A549 (cell line): ENCODE results near the gene ERGIC1. TPM values are rescaled to one million over a fixed set of nuclear protein-coding genes. Genes with fewer than 3 reads are reported as not detected.

Source experiments
- ATAC-seq, 2 experiments: fragments of 200-7000 bp in 1 of 2; fragments of >200 bp in 1 of 2; cut with Nextera tagmentation in 1 of 2; cut with Tn5 transposase in 1 of 2; 3 replicates each; pipeline versions ENCODE4 v1.8.0 to v1.9.1; 2018 to 2020; ENCODE audit warnings: mild to moderate bottlenecking in 1 of 2, moderate library complexity in 1 of 2
- CTCF ChIA-PET: fragments of 300-600 bp; sonication (Branson Sonifier 250); formaldehyde crosslinking; extraction: SDS; loops from one replicate; lab custom pipeline; 2021; ENCODE audit warnings: antibody characterized with exemption, inconsistent platforms; lab: Yijun Ruan, JAX
- POLR2A ChIA-PET: fragments of 350-600 bp; formaldehyde crosslinking; extraction: SDS; loops from one replicate; lab custom pipeline; 2021; ENCODE audit warnings: antibody characterized with exemption, inconsistent platforms; lab: Yijun Ruan, JAX
- DNase-seq, 2 experiments: peaks; one replicate each; pipeline versions ENCODE4 v3.0.0 to v3.0.0-alpha.2; 2011 to 2016; ENCODE audit warnings: low read depth in 1 of 2, low spot score in 1 of 2
- FAIRE-seq: peaks from 2 replicates; lab custom pipeline; 2011; peaks lifted over from hg19 to GRCh38; lab: Jason Lieb, UNC
- H3K27ac ChIP-seq, 2 experiments: fragments of >200 bp; sonication (Bioruptor Twin); formaldehyde crosslinking; 3 replicates each; pipeline ENCODE4 v1.5.1; 2016 to 2017
- H3K4me1 ChIP-seq: fragments of >200 bp; sonication (Bioruptor Twin); formaldehyde crosslinking; 3 replicates; pipeline ENCODE4 v1.6.1; 2016
- H3K4me2 ChIP-seq: fragments of >200 bp; sonication (Bioruptor Twin); formaldehyde crosslinking; 3 replicates; pipeline ENCODE4 v1.6.1; 2016
- H3K4me3 ChIP-seq: fragments of >200 bp; sonication (Bioruptor Twin); formaldehyde crosslinking; 3 replicates; pipeline ENCODE4 v1.5.1; 2016
- H3K9me3 ChIP-seq: fragments of >200 bp; sonication (Bioruptor Twin); formaldehyde crosslinking; 3 replicates; pipeline ENCODE4 v1.6.1; 2016
- ATOH8 ChIP-seq: fragments of 250-450 bp; sonication (Bioruptor Pico); IDR thresholded peaks from 2 replicates; pipeline ENCODE4 v1.5.0; 2020; ENCODE audit warnings: low read depth, mild to moderate bottlenecking, moderate library complexity
- CHD2 ChIP-seq: fragments of 150-350 bp; IDR thresholded peaks from 2 replicates; pipeline ENCODE4 v1.6.1; 2014; ENCODE audit warnings: low read length; ENCODE audit not compliant: partially characterized antibody
- CHD4 ChIP-seq: fragments of 200-600 bp; sonication (generic); IDR thresholded peaks from 2 replicates; pipeline ENCODE4 v1.6.1; 2016; ENCODE audit warnings: antibody characterized with exemption, mild to moderate bottlenecking, borderline replicate concordance
- EHF ChIP-seq: fragments of 250-450 bp; sonication (Bioruptor Pico); IDR thresholded peaks from 2 replicates; pipeline ENCODE4 v1.5.0; 2020; ENCODE audit warnings: mild to moderate bottlenecking
- FOSB ChIP-seq: fragments of 250-450 bp; sonication (Bioruptor Pico); IDR thresholded peaks from 2 replicates; pipeline ENCODE4 v1.5.0; 2020; ENCODE audit warnings: mild to moderate bottlenecking, moderate library complexity
- FOSL2 ChIP-seq, 2 experiments: fragments of 450-650 bp in 1 of 2; fragments of >200 bp in 1 of 2; sonication (Bioruptor Twin) in 1 of 2; formaldehyde crosslinking; IDR thresholded peaks; 2 replicates each; pipeline versions ENCODE4 v1.5.0 to v1.6.1; 2016 to 2020; ENCODE audit warnings: mild to moderate bottlenecking in 1 of 2, moderate library complexity in 1 of 2
- HES2 ChIP-seq: fragments of >200 bp; sonication (Bioruptor Twin); formaldehyde crosslinking; IDR thresholded peaks from 2 replicates; pipeline ENCODE4 v1.6.1; 2016
- HOXB13 ChIP-seq: fragments of 250-450 bp; sonication (Bioruptor Pico); IDR thresholded peaks from 2 replicates; pipeline ENCODE4 v1.5.0; 2020; ENCODE audit warnings: low read depth, mild to moderate bottlenecking, moderate library complexity
- HOXB5 ChIP-seq: fragments of 250-450 bp; sonication (Bioruptor Pico); IDR thresholded peaks from 2 replicates; pipeline ENCODE4 v1.5.0; 2020; ENCODE audit warnings: mild to moderate bottlenecking, moderate library complexity
- KDM1A ChIP-seq: fragments of 200-600 bp; sonication (generic); IDR thresholded peaks from 2 replicates; pipeline ENCODE4 v1.6.1; 2016; ENCODE audit warnings: low read depth, mild to moderate bottlenecking
- MAFK ChIP-seq: fragments of 450-650 bp; IDR thresholded peaks from 2 replicates; pipeline ENCODE4 v1.6.1; 2014; ENCODE audit not compliant: partially characterized antibody
- MAZ ChIP-seq: fragments of 150-350 bp; IDR thresholded peaks from 2 replicates; pipeline ENCODE4 v1.6.1; 2014; ENCODE audit warnings: antibody characterized with exemption, low read depth, low read length, borderline replicate concordance
- NR3C1 ChIP-seq: fragments of >200 bp; sonication (Bioruptor Twin); formaldehyde crosslinking; IDR thresholded peaks from 3 replicates; pipeline ENCODE4 v1.6.1; 2017
- PHF8 ChIP-seq: fragments of 200-600 bp; sonication (generic); IDR thresholded peaks from 2 replicates; pipeline ENCODE4 v1.6.1; 2016; ENCODE audit warnings: low read depth, mild to moderate bottlenecking, antibody characterized with exemption, moderate library complexity, borderline replicate concordance
- POLR2A ChIP-seq: IDR thresholded peaks from 2 replicates; pipeline ENCODE4 v1.6.1; 2012; ENCODE audit warnings: mild to moderate bottlenecking, low read length
- RAD21 ChIP-seq, 2 experiments: fragments of >200 bp in 1 of 2; sonication (Bioruptor Twin) in 1 of 2; formaldehyde crosslinking in 1 of 2; IDR thresholded peaks in 1 of 2; conservative IDR thresholded peaks in 1 of 2; 2 replicates in 1 of 2; 3 replicates in 1 of 2; pipeline ENCODE4 v1.6.1; 2012 to 2018; ENCODE audit warnings: inconsistent platforms in 1 of 2
- RARB ChIP-seq: fragments of 250-450 bp; sonication (Bioruptor Pico); IDR thresholded peaks from 2 replicates; pipeline ENCODE4 v1.8.0; 2021; ENCODE audit warnings: mild to moderate bottlenecking, moderate library complexity
- RCOR1 ChIP-seq: fragments of 150-350 bp; IDR thresholded peaks from 2 replicates; pipeline ENCODE4 v1.6.1; 2014; ENCODE audit warnings: antibody characterized with exemption, low read length, low read depth
- RFX5 ChIP-seq: fragments of 450-650 bp; IDR thresholded peaks from 2 replicates; pipeline ENCODE4 v1.7.1; 2014; ENCODE audit warnings: antibody characterized with exemption, mild to moderate bottlenecking, moderate library complexity
- SMC3 ChIP-seq: fragments of >200 bp; sonication (Bioruptor Twin); formaldehyde crosslinking; IDR thresholded peaks from 3 replicates; pipeline ENCODE4 v1.6.1; 2018; ENCODE audit warnings: inconsistent platforms
- ZC3H11A ChIP-seq: fragments of 450-650 bp; IDR thresholded peaks from 2 replicates; pipeline ENCODE4 v1.6.1; 2014; ENCODE audit warnings: antibody characterized with exemption, mild to moderate bottlenecking
- WGBS: methylation state at CpG from one replicate; pipeline ENCODE4 v1.1.6; 2017; ENCODE audit errors: missing lambda C conversion rate; 5-methylcytosine and 5-hydroxymethylcytosine counted together
- polyA plus RNA-seq, 4 experiments: library from polyadenylated mRNA; depleted of rRNA in 3 of 4; stranded (reverse); fragments of >200 nt; fragmentation: RNase III in 1 of 4; extraction: RNeasy Plus Mini Kit Qiagen cat#74134 plus additional on column Dnase treatment in 1 of 4; gene quantifications; 2 replicates in 3 of 4; 3 replicates in 1 of 4; pipeline ENCODE4 v1.2.3, GENCODE V29; 2011 to 2017

ERGIC1 gene
- polyA plus RNA-seq, 2 of the 4 experiments (the other 2 are of a cell fraction): 176 to 304 TPM

GRCh38 chr5:172815631-172816030 lies 18.4 kb upstream of the ERGIC1 start:
- no peak overlapping the region for H3K4me3 ChIP-seq
- no peak for TF ChIP-seq PHF8
- TF ChIP-seq FOSL2 (IDR thresholded peaks at IDR 0.05): no peak
- TF ChIP-seq FOSL2 (CRISPR knock-in tag; IDR thresholded peaks at IDR 0.05): no peak
- TF ChIP-seq RCOR1: no peak
- no peak for TF ChIP-seq POLR2A
- TF ChIP-seq HOXB5 (CRISPR knock-in tag): no peak
- no peak for TF ChIP-seq HES2
- TF ChIP-seq CHD4: no peak
- TF ChIP-seq MAZ: no peak
- TF ChIP-seq EHF (CRISPR knock-in tag): no peak
- no peak for TF ChIP-seq NR3C1
- no peak for TF ChIP-seq KDM1A
- no peak for TF ChIP-seq ZC3H11A
- FAIRE-seq (no peak), ATAC-seq (no peak), DNase-seq (no peak)
- 89% methylated on average over 7 of the region's 7 CpGs for WGBS
- CTCF ChIA-PET: interaction anchor here (0.6 to 1.5 kb wide), 7 partner anchors 12 to 50 kb away, joined by 3 to 4 read pairs (median 3); no protein-coding TSS in a partner anchor
- H3K27ac ChIP-seq: peak overlapping the region in 1 of 2 experiments; percentile 72; a peak in 3 of 6 replicates
- H3K9me3 ChIP-seq: peaks cover 3% of the 10 kb centered on the region; the same call in 2 of the 3 replicates
- no peak overlapping the region for H3K4me2 ChIP-seq
- POLR2A ChIA-PET: no interaction called here
- H3K4me1 ChIP-seq: peaks cover 14% of the 10 kb centered on the region

GRCh38 chr5:172816925-172817562 lies 17.0 kb upstream of the ERGIC1 start:
- Histone ChIP-seq H3K4me3 (no peak overlapping the region), H3K4me2 (peak overlapping the region; percentile 33), H3K4me1 (peaks cover 14% of the 10 kb centered on the region), H3K9me3 (no peaks in the 10 kb centered on the region), H3K27ac (peak overlapping the region; percentile 64 to 72)
- peak; percentile 58 to 77 for DNase-seq
- no peak for FAIRE-seq
- peak; percentile 88 to 90 for ATAC-seq
- TF ChIP-seq FOSL2 (IDR thresholded peaks at IDR 0.05): 0 out of 2 replicates have a peak, but pooled peaks have one; percentile 22
- peak; percentile 84 for TF ChIP-seq FOSL2 (CRISPR knock-in tag; IDR thresholded peaks at IDR 0.05)
- 0 out of 3 replicates have a peak, but pooled peaks have one; percentile 8 for TF ChIP-seq SMC3
- TF ChIP-seq ATOH8: no peak
- no peak for TF ChIP-seq RFX5
- TF ChIP-seq CHD2: no peak
- no peak for TF ChIP-seq PHF8
- peak in 1 of 2 experiments; percentile 12; a peak in 1 of 5 replicates for TF ChIP-seq RAD21 (conservative IDR thresholded peaks at IDR 0.05 in 1 of 2, IDR thresholded peaks at IDR 0.05 in 1 of 2)
- WGBS: 37% methylated on average over 5 of the region's 5 CpGs
- CTCF ChIA-PET: interaction anchor here (1.1 to 1.5 kb wide), 4 partner anchors 9 to 46 kb away, joined by 3 to 4 read pairs (median 3); no protein-coding TSS in a partner anchor
- POLR2A ChIA-PET: no interaction called here

GRCh38 chr5:172817664-172818063 lies 16.4 kb upstream of the ERGIC1 start:
- Histone ChIP-seq H3K4me3 (no peak overlapping the region), H3K27ac (peak overlapping the region; percentile 1 to 72; a peak in 3 of 6 replicates), H3K9me3 (no peaks in the 10 kb centered on the region), H3K4me2 (no peak overlapping the region), H3K4me1 (peaks cover 14% of the 10 kb centered on the region)
- WGBS: 85% methylated on average over 7 of the region's 7 CpGs
- POLR2A ChIA-PET: no interaction called here
- no peak for TF ChIP-seq MAFK
- TF ChIP-seq HOXB13 (CRISPR knock-in tag): no peak
- TF ChIP-seq FOSB (CRISPR knock-in tag): no peak
- TF ChIP-seq RARB: no peak
- DNase-seq (no peak), FAIRE-seq (no peak), ATAC-seq (no peak)
- CTCF ChIA-PET: interaction anchor here (0.6 to 1.4 kb wide), 4 partner anchors 9 to 51 kb away, joined by 3 to 4 read pairs (median 3); no protein-coding TSS in a partner anchor
